HT1080 (cell line): ENCODE results near the gene L1CAM. TPM values are rescaled to one million over a fixed set of nuclear protein-coding genes. Genes with fewer than 3 reads are reported as not detected.
A peak's percentile ranks its signal among the peaks of the same experiment; 100 is the strongest.

Source experiments
- DNase-seq: peaks from one replicate; pipeline ENCODE4 v3.0.0-alpha.2; 2015; ENCODE audit warnings: low read depth
- total RNA-seq: library from RNA; depleted of rRNA; stranded (reverse); fragments of >200 nt; shearing (Covaris generic); gene quantifications from 2 replicates; pipeline ENCODE4 v1.2.3, GENCODE V29; 2014

L1CAM gene
- total RNA-seq, 1 experiment from 2014 or later: 2.0 TPM

DNA sequence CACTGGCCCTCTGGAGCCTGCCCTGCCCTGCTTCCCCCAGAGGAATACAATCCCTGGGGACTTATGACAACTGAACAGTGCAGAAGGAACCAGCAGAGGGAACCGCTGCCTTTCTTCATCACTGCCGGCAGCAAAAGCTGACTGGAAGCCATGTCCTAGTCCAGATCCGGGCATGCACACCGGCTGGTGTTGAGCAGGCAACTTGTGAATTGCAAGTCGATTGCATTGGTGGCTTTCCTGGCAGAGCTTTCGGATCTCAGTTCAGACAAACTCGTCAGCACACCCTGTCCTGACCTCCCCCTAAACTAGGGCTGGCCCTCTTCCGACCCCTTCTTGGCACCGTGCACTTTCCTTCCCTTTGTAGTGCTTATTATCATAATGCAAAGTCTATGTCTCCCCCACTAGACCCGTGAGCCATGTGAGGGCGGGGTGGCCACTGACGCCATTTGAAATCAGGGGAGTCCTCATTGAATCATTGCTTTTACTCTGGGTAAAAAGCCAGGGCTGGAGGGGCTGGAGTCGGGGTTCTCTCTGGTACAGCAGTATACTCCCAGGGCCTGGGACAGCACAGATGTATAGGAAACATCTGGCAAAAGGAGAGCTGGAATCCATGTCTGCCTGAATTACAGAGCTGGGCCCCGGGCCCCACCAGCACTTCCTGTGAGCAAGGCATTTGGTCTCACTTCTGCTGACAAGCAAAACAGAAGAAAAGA, 38.3 kb upstream of the L1CAM start:
- peak; percentile 34 for DNase-seq

DNA sequence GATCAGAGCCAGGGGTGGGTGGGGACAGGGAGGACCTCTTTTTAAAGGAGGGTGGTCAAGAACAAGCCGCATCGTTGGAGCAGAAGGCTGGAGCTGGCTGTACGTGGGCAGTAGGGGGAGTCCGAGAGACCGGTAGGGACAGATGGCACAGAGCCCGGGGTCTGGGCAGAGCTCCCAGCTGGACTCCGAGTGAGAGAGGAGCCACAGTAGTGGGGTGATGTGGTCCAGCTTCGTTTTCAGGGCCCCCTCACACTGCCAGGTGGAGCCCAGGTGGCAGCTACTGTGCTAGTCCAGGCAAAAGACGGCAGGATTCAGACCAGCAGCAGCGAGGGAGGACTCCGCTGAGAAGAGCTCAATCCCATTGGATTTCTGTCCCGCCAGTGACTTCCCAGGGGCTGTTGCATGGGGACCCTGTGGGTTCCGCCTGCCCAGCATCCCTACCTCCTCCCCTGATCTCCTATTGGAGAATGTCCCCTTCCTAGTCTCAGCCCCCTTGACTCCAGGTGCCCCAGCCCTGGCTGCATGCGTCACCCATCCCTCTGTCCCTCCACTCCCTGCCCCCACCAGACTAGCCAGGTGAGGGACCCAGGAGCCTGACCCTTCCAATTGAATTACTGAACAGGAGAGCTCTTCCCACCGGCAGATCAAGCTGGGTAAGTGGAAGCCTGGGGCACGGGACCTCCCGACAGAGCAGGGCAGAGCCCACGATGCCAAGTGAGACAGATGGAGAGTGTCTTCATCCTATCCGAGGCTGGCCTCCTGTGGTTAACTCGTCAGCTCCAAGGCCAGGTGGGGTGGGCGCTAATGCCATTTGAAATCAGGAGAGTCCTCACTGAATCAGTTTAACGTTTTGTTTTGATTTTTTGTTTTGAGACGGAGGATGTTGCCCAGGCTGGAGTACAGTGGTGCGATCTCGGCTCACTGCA, 37.2 kb upstream of the L1CAM start:
- no peak for DNase-seq

DNA sequence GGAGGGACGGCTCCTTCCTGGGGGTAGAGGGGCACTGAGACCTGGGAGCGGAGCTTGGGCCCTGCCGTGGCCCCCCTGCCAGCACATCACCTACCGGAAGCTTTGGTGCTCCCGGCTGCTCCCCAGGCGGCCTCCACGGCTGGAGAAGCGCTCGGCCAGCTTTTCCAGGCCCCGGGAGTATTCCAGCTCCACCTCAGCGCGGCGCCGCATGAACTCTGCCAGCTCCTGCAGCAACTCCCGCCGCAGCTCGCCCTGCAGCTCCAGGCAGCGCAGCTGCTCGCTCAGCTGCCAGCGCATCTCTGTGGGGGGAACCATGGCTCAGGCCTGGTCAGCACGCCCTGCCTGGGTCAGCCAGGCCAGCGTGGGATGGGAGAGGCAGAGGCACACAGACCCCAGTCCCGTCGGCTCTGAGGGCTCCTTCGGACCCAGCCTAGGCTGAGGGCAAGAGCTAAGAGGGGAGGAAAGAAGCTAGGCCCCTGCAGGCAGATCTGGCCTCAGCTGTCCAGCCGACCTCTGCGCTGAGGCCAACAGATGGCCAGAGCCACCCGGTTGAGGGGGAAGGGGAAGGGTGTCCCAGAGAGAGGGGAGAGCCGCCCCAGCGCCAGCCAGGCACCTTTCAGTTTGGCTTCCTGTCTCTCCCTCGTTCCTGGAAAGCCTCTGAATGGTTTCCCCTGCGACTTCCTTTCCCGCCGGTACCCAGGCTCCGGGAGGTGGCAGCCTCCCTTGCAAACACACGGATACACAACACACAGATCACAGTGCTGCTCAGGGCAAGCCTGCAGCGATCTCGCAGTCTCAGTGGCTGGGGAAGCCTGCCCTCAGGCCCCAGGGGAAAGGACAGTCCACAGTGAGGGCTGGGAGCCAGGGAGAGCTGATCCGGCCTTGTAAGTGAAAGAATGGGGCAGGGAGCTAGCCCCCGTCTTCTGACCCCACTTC, 35.8 kb upstream of the L1CAM start:
- no peak for DNase-seq

DNA sequence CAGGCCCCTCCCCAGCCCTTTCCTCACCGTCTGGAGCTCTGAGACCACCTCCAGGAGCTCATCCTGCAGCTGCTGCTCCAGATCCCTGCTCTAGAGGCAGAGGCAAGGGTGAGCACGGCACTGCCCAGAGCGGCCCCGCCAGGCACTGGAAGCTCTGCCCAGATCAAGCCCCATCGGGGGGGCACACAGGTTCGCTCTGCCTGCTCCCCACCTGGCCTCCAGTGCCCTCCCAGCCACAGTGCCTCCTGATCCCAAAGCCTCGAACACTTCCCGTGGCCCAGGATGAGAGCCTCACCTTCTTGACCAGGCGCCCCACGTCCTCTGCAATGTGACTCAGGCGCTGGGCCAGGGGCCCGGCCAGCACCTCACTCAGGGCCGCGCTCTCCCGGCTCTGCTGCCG, 35.1 kb upstream of the L1CAM start:
- DNase-seq: no peak

DNA sequence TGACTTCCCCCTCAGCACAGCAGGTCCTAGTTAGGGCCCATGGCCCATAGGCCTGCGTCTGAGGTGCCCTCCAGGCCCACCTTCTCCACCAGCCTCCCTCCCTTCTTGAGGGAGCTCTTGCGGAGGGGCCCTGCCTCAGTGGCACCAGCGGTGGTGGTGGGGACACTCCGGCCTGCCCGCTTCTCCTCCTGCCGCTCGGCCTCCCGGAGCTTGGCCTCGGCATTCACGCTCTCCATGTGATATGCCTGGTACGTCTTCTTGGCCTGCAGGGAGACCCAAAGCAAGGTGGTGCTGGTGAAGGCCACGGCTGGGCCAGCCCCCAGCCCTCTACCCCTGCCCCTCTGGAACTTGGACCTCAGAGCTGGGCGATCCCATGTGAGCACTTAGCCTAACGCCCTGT, 34.6 kb upstream of the L1CAM start:
- DNase-seq: no peak

DNA sequence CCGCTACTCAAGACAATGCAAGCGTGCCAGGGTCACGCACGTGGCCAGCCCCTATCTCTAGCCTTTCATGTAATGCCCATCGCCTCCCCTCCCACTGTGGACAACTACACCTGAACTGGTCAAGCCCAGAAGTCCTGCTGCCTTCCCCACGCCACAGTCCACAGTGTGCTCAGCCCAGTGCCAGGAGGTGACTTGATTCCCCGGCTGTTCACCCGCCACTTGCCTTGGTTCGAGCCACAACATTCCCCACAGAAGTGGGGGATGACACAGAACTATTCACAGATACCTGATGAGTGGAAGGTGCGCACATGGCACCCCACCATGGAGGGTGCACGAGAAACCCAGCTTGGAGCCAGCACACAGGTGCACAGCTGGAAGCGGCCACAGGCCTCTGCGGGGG, 33.3 kb upstream of the L1CAM start:
- no peak for DNase-seq

DNA sequence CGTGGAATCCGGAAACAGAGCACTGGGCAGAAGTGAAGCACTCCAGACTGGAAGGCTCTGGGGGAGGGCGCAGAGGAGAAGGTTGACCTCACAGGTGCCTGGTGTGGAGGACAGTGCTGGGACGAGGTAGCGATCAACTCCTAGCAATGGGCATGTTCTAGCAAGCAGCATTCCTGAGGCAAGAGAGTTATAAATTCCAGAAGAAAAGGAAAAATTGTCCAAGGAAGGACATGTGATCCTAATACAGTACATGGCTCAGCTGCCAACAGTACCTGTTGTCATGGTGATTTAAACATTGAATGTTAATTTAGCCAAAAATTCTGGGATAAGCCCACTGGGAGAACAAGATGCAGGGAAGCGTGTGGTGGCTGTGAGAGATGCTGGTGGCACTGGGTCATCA, 31.9 kb upstream of the L1CAM start:
- no peak for DNase-seq

DNA sequence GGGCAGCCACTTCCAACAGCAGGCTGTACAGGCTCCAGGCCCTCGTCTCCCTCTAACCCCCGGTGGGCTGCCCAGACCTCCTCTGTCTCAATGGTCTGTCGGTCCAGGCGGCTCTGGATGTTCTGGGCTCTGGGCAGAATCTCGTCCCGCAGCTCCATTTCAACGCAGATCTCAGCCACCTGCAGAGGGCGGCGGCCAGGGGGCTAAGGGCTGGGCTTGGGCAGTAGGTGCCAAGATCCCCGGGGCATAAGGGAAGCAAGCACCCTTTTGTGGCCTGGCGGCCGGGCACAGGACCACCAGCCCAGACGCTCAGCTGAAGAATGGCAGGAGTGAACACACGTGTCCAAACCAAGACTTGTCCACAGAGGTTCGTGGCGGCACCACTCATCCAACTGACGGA, 27.7 kb upstream of the L1CAM start:
- DNase-seq: no peak

DNA sequence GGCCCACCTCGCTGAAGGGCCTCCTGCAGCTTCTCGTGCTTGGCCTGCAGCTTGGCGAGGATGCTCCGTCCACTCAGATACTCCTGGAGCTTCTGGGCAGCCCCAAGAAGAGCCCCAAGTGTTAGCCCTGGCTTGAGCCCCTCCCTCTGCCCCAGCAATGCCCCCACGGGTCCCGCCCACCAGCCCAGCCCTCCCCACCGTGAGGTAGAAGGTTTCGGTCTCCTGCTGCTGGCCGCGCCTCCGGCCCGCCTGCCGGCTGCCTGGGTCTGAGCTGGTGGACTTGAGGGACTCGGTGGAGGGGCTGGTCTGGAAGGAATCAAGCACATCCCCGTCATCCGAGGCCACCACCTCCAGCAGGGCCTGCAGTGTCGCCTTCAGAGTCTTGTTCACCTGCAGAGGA, 27.2 kb upstream of the L1CAM start:
- no peak for DNase-seq

DNA sequence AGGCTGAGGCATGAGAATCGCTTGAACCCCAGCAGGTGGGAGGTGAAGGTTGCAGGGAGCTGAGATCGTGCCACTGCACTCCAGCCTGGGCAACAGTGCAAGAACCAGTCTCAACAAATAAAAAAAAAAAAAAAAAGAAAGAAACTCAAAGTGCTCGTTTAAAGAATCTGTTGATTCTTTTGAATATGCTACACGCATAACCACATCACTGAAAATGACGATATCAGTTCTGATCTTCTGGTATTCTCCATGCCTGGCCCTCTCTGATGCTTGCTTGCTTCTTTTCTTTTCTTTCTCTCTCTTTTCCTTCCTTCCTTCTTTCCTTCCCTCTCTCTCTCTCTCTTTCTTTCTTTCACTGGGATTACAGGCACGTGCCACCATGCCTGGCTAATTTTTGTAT, 25.8 kb upstream of the L1CAM start:
- DNase-seq: no peak

DNA sequence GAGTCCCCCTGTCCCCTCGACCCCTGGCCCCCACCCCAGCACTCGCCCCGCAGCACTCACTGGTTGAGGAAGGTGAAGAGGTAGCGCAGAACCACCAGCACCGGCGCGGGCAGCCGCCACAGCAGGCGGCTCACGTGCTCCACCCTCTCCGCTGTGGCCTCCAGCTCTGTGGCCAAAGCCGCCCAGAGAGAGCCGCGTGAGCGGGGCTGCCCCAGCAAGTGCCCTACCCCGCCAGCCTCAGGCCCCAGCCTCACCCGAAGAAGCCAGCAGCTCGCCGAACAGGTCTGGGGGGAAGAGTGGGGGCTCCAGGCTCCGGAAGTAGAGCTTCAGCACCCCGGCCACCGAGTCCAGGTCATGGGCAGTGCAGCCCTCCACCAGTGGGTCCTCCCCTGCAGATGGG, 24.5 kb upstream of the L1CAM start:
- DNase-seq: no peak

DNA sequence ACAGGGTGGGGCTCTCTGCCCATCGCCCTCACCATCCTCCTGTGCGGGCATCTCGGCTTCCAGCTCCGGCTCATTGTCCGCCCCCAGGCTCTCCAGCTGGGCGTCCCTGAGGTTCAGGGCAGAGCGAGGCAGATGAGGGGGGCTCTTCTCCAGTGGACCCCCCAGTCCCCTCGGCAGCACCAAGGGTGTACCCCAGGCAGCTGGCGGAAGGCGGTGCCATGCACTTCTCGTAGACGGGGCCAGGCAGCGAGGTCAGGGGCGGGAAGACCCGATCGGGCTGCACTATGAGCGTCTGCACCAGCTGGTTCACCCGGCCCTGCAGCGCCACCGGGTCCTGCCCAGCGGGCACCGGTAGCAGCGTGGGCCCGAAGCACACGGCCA, 24.0 kb upstream of the L1CAM start:
- no peak for DNase-seq

DNA sequence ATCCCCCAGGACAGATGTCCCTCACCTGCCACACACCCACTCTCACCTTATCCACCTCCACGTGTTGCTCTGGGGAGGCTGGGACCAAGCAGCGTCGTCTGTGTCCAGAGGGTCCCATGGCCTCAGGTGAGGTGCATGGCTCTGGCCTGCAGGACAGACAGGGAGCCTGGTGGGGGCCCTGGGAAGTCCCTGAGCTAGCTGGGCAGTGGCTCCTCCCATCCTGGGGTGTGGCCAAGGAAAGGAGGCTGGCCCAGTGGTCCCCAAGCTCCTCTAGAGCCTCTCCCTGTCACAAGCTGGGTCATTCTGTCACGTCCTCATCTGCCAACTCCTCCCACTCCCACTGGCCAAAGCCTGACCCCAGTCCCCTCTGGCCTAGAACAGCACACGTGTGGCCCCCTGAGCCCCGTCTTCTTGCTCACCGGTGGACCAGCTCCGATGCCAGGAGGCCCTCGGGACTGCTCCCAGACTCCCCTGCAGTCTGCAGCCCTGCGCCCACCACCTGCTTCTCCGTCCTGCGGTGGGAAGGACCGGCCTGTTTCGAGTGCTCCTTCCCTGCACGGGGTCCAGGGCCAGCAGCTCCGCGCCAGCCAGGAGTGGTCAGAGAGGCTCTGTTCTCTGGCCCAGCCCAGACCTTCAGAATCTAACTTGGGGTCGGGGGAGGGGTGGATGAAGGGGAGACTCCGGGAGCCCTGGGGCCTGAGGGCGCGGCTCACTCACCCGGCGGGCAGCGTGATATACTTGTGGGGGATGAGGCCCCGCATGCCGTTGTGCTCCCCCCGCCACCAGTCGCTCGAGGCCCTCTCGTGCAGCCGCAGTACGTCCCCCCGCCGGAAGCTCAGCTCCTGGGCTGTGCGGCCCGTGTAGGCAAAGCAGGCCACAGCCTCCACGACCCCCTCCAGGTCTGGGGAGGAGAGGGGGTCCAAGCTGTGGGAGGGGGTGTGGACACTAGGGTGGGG, 23.3 kb upstream of the L1CAM start:
- DNase-seq: no peak

DNA sequence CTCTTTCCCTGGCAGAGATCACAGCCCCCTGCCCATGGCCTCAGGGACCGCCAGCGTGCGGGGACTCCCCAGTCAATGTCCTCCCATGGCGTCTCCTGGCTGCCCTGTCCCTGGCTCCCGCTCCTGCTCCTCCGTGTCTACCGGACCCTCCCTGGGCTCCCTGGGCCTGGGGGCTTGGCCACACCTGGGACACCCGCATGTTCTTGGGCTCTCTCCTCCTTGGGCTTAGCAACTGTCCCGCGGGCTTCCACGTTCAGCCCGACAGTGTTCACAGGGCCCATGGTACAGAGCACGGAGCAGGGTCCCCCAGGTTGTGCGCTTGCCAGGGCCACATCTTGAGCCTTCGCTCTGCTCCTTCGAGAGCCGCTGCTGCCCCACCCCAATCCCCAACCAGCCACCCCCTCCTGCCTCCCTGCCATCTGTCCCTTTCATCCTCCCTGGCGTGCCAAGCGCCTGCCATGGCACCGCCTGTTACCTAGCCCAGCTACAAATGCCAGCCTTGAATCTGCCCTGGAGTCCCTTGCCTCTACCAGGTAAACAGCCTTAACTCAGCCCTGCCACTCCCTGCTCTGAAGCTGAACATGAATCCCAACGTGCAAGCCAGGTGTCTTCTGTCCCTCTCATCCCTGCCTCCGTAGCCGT, 22.4 kb upstream of the L1CAM start:
- DNase-seq: no peak

DNA sequence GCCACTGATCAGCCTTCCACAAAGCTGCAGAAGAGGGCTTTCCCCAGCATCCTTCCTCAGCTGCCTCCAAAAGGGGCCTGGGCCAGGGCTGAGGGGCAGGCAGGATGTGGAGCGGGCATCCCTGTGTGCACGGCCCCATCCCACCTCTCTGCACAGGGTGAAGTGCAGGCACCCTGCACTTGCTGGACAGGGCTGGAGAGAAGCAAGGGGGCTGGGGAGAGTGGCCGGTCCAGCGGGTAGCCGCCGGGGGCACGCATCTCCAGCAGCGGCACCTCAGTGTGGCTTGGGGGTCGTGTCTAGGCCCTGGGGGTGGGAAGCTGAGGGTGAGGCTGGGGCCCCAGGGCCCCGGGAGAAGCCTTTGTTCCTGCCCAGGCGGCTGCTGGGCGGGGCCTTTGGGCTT, 21.5 kb upstream of the L1CAM start:
- DNase-seq: no peak

DNA sequence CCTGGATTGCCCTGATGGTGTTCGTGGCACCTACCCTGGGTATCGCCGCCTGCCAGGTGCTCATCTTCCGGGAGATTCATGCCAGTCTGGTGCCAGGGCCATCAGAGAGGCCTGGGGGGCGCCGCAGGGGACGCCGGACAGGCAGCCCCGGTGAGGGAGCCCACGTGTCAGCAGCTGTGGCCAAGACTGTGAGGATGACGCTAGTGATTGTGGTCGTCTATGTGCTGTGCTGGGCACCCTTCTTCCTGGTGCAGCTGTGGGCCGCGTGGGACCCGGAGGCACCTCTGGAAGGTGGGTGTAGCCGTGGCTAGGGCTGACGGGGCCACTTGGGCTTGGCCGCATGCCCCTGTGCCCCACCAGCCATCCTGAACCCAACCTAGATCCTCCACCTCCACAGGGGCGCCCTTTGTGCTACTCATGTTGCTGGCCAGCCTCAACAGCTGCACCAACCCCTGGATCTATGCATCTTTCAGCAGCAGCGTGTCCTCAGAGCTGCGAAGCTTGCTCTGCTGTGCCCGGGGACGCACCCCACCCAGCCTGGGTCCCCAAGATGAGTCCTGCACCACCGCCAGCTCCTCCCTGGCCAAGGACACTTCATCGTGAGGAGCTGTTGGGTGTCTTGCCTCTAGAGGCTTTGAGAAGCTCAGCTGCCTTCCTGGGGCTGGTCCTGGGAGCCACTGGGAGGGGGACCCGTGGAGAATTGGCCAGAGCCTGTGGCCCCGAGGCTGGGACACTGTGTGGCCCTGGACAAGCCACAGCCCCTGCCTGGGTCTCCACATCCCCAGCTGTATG, 20.3 kb upstream of the L1CAM start:
- DNase-seq: no peak

DNA sequence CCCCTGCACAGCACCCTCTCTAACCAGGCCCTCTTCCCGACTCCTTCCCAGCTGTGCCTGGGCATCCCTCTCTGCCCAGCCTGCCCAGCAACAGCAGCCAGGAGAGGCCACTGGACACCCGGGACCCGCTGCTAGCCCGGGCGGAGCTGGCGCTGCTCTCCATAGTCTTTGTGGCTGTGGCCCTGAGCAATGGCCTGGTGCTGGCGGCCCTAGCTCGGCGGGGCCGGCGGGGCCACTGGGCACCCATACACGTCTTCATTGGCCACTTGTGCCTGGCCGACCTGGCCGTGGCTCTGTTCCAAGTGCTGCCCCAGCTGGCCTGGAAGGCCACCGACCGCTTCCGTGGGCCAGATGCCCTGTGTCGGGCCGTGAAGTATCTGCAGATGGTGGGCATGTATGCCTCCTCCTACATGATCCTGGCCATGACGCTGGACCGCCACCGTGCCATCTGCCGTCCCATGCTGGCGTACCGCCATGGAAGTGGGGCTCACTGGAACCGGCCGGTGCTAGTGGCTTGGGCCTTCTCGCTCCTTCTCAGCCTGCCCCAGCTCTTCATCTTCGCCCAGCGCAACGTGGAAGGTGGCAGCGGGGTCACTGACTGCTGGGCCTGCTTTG, 19.6 kb upstream of the L1CAM start:
- no peak for DNase-seq

DNA sequence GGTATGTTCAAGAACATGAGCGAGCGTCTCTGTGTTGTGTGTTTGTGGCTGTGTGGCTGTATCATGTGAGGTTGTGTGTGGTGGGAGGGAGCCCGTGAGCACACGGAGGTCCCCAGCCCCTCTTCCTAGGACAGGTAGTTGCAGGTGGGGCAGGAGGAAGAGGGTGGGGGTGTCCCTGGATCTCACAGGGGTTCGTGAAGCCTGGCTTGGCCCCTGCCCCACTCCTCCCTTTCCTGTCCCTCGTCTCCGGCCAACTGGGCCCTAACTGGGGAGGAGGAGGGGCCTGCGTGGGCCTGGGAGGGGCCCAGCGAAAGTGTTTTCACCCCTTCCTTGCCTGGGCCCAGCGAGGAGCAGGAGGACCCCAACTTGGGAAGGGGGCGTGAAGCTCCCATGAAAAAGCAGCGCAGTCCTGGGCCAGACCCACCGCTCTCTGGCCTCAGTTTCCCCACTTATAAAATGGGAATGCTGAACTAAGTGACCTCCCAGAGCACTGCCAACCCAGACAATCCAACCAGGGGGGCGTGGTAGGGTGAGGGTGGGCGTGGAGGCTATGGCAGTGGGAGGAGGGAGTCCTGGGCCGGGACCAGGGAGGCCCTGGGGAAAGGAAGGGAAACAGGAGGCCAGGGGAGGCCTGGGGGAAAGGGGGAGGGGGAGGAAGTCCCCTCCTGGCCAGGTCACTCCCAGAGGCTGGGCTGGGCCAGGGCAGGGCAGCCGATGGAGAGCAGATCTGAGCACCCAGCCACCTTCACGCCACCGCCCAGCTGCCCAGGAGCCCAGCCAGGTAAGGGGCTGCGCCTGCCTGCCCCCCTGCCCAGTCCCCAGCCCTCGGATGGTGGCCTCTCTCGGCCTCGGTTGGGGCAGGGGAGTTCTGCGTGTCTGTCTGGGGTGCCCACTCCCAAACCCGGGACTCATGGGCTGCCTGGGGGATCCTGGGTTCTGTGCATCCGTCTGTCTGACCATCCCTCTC, 18.3 kb upstream of the L1CAM start, which contains the start of gene AVPR2:
Gene AVPR2 (plus strand): TSS at position 683 of the 967 bp plus-strand sequence. CDS start 473 bp downstream, outside the sequence.
- DNase-seq: no peak
